NCI-H1694 (cell line): ENCODE data around the gene SULT1C2.
"Not testable (repeated sequence)": the region's sequence is repeated elsewhere in the genome, so short reads cannot be mapped to it uniquely, and the experiment has no call there.

Source experiments
- DNase-seq: peaks from one replicate; lab custom pipeline; 2025; lab: John Stamatoyannopoulos, UW

Gene SULT1C2

DNA sequence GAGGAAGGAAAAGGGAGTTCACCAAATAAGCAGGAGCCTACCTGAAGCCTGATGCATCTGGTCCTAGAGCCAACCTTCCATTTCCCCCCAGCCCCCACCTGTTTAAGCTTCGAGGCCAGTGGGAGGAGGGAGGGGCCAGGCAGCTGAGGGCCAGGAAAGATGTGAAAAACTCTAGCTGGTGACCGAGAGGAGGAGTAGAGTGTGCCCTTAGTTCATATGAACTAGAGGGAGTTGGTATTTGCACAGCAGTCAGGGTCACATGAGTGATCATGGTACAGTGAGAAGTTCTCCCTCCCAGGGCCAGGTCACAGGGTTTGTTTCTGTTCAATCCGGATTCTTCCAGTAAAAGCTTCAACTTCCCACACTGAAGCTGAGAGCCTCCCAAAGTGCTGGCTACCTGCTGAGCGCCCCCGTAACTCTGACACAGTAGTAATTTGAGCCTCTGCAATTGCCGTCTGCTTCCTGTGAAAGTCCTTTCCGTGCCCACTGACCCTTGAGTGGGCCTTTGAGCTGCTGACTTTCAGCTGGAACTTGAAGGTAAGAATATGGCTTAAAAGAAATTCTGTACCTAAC, at the start of gene SULT1C2:
Gene SULT1C2 (plus strand): TSS at position 362 of the 573 bp plus-strand sequence. CDS start 4,773 bp downstream, outside the sequence.
- no peak for DNase-seq

- no peak for DNase-seq
These were observed 48.9 kb upstream of the SULT1C2 start, which contains the start of gene SULT1C3 for GRCh38 chr2:108239786-108240185. SULT1C3 (plus strand) TSS chr2:108239968; CDS start chr2:108247195, 7,227 bp downstream.

DNA sequence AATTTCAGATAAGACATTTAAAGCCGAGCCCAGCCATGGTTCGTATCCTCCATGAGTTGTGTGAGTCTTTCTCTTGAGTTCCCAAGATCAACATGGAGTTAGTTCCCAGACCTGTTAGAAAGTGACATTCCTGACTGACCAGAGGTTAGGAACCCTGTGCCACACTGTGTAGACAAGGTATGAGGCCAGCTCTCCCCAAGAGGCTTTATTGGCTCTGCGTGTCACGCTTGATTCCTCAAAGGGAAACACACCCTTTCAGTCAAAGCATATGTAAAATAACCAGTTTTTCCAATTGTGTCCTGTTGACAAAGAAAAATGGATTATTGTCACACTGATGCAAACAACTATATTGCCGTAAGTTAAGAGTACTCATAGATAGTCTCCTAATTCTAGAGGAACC, 47.7 kb upstream of the SULT1C2 start:
- DNase-seq: no peak

GRCh38 chr2:108243566-108243965, 45.1 kb upstream of the SULT1C2 start:
- no peak for DNase-seq

DNA sequence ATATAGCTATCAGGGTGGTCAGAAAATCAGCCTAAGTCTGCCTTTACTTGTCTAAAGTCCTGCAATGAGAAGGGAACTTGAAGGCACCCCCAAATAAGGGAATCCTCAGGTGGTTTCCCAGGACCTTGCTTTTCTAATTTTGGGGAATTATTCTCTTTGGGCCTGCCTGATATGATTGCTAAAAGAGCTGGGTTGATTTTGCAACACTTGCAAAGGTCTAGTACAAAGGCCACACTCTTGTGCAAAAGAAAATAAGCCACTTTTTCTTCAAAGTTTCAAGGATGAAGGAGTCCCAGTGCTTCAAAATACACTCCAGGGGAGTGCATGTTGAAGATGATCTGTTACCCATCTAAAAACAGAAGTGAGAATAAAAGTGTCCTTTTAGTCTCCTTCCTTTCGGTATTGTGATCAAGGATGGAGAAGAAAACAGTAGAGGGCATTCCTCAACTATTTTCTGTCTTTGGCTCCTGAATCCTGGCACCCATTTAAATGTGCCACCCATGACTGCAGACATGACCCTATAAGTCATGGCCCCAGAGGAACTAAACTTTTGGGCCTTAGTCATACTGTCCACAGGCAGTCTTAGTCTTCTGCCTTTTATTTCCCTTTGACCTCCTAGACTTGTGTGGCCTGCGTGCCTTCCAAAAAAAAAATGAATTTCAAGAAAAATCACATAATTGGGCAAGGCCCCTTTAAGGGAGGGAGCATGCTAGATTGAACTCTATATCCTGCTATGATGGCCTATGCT, 43.9 kb upstream of the SULT1C2 start:
- DNase-seq: no peak

GRCh38 chr2:108253106-108253505, 35.6 kb upstream of the SULT1C2 start:
- DNase-seq: no peak

- no peak for DNase-seq
These were observed 30.9 kb upstream of the SULT1C2 start for GRCh38 chr2:108257757-108258331.

DNA sequence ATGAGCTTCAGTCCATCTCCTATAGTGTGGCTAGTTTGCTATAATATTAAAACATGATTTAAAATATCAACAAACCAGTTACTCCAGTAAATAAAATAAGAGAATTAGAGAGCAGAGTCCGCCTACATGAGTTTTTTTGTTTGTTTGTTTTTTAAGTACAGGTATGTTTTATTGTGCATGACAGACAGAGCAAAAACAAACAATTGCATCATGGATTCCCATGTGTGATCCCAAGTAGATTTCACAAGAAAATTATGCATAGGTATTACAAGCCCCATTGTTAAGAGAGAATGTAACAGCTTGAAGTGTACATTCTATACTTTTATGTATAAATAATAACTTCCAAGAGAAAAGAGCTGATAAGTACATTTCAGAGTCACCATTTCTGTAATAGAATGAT, 27.9 kb upstream of the SULT1C2 start:
- no peak for DNase-seq

DNA sequence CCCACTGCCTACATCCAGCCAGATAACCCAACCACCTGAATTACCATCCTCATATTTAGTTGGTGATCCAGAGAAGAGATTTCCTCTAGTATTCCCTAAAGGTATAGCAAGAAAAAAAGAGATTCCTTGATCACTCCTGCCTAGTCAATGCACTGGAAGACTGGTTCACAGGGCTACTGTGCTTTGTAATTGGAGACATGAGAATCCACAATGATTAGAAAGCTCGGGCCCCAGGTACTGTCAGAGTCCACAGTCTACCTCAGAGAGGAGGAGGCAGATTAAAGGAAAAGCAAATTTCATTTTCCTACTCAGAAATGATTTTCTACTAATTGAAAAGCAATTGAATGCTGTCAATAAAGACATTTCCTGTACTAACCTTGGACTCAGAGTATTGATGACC, 26.7 kb upstream of the SULT1C2 start:
- DNase-seq: no peak

DNA sequence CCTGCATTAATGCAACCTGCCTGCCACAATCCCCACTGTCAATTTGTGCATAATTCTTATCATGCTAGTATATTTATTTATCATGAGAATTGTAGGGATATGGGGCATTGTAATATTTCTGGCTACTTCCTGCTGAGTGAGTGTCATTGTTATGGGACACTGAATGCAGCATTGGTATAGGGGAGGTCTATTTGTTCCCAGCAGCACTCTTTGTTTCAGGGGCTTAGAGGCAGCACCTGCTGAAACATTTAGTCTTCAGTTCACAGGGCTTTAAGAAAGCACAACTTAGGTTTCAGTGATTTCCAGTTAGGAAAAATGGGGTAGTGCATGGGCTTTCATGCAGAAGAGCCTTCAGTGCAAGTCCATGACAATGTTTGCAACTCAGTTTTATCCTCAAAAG, 25.3 kb upstream of the SULT1C2 start:
- DNase-seq: no peak

- no peak for DNase-seq
These were observed 22.5 kb upstream of the SULT1C2 start for GRCh38 chr2:108266218-108266617.

DNA sequence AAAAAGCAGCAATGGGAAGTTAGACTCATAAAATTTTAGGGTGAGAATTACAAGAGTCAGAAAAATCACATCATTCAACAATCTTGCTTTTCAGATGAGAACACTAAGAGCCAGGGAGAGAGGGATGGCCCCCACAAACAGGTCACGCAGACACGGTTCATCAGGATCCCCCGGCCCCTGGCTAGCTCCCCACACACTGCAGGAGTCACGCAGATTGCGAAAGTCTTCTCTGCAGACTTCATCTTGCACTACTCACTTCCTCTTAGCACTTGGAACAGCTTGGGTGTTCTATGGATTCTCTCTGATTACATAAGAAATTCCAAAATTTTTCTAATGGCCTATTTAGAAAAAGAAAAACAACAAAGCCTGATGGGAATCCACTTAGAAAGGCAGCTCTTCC, 21.6 kb upstream of the SULT1C2 start:
- no peak for DNase-seq

DNA sequence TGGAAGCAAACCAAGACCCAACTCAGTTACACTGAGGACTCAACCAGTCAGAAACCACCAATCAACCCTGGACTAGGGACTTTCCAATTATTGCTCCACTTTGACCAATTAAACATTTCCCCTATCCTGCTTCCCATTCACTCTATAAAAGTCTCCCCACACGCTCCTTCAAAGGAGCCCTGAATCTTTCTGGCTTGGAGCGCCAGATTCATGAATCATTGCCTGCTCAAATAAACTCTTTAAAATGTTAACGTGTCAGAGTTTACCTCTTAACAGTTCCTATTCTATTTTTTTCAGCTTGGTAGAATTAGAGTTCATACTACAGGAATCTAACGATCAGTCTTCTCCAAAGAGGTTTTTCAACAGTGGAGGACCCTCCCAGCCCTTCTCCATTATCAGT, 20.7 kb upstream of the SULT1C2 start:
- no peak for DNase-seq

GRCh38 chr2:108270346-108270745, 18.3 kb upstream of the SULT1C2 start:
- no peak for DNase-seq

DNA sequence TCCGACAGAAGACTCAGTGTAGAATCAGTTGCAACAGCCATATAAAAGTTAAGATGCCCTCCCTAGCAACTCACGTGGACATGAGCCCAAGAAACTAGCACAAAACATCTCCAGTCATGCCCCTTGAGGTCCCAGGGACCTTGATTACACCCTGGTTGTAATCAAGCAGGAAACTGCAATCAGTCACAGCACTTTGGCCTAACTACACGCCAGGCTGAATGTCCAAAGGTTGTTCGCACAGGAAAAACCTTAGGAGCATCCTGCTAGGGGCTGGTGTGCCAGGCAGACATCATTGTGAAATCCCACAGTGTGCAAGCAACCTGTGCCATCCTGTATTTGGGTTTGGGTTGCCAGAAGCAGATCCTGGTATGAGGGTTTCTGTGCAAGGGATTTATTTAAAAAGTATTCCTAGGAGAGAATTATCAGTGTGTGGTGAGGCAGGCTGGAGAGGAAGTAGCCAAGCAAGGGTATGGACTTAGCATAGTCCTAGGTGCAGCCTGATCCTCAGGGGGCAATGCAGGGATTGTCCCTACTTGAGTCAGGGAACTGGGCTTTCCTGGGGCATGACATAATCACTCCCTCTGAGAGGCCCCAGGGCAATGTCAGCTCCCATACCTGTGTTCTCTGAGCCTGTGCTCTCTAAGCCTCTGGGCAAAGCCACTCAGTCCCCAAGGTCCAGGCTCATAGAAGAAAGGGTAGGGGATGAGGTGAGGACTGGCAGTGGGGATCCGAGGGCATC, 17.8 kb upstream of the SULT1C2 start:
- no peak for DNase-seq

GRCh38 chr2:108271691-108272253, 16.9 kb upstream of the SULT1C2 start:
- no peak for DNase-seq

GRCh38 chr2:108278631-108279030, 10.1 kb upstream of the SULT1C2 start:
- no peak for DNase-seq

DNA sequence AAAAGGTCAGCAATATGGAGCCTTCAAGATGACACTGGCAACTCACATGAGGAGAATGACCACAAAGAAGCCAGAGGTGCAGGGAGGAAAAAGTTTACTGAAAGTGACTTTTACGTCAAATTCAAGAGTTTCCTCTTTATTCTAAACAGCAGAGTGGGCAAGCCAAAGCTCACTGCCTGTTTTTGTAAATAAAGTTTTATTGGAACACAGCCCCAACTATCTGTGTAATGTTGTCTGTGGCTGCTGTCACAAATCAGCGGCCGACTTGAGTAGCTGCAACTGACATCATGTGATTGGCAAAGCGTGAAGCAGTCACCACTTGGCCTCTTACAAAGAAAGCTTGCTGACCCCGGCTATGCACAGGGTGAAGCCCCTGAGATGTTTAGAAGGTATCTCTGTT, 9.2 kb upstream of the SULT1C2 start:
- no peak for DNase-seq

- DNase-seq: no peak
These were observed 8.2 kb upstream of the SULT1C2 start for GRCh38 chr2:108280466-108280865.

DNA sequence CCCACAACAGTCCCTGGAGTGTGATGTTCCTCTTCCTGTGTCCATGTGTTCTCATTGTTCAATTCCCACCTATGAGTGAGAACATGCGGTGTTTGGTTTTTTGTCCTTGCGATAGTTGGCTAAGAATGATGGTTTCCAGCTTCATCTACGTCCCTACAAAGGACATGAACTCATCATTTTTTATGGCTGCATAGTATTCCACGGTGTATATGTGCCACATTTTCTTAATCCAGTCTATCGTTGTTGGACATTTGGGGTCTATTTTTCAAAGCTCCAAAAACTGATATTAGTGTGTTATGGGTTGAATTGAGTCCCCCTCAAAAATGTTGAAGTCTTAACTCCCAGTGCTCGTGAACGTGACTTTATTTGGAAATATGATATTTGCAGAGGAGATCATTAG, 4.1 kb upstream of the SULT1C2 start:
- DNase-seq: not testable (repeated sequence)

GRCh38 chr2:108285616-108286015, 3.1 kb upstream of the SULT1C2 start:
- no peak for DNase-seq

DNA sequence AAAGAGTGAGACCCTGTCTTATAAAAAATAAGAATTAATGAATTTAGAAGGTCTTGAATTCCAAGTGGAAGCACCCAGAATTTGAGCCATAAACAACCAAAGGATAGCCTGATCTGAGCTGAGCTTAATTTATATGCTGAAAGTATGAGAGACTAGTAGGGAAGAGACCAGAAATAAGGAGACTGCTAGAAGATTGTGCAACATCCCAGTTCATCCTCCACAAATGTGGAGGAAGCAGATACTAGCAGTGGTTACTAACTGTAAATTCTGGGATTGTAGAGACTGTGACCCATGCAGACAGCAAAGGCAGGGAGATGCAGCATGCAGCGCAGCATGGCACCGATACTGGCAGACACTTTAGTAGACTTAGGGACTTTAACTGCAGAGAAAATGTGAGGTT, 1.5 kb upstream of the SULT1C2 start:
- DNase-seq: no peak
